Panc1 (cell line): ENCODE results near the gene ATXN1.

Experiments used
- POLR2AphosphoS5 ChIP-seq: IDR thresholded peaks from 2 replicates; pipeline ENCODE4 v1.6.1; 2012; ENCODE audit warnings: mild to moderate bottlenecking, low read depth, low read length, moderate library complexity
- SIN3A ChIP-seq: IDR thresholded peaks from 2 replicates; pipeline ENCODE4 v1.6.1; 2012; ENCODE audit warnings: low read depth, mild to moderate bottlenecking, low read length, moderate library complexity, borderline replicate concordance; ENCODE audit not compliant: insufficient read depth
- TCF7L2 ChIP-seq: IDR thresholded peaks from 2 replicates; pipeline ENCODE4 v1.6.1; 2011; ENCODE audit warnings: mild to moderate bottlenecking, low read depth, low read length, inconsistent platforms
- TF ChIP-seq, protein P1 (sequence below): fragments of 450-650 bp; IDR thresholded peaks from 2 replicates; pipeline ENCODE4 v1.5.1; 2017; ENCODE audit warnings: mild to moderate bottlenecking
- TF ChIP-seq, protein P2 (sequence below), 2 experiments: IDR thresholded peaks; 2 replicates each; pipeline ENCODE4 v1.6.1; 2011 to 2012; ENCODE audit warnings: low read depth in 2 of 2, control low read depth in 1 of 2, low read length in 1 of 2, mild to moderate bottlenecking in 1 of 2, moderate library complexity in 1 of 2; ENCODE audit not compliant: insufficient read depth in 1 of 2

DNA sequence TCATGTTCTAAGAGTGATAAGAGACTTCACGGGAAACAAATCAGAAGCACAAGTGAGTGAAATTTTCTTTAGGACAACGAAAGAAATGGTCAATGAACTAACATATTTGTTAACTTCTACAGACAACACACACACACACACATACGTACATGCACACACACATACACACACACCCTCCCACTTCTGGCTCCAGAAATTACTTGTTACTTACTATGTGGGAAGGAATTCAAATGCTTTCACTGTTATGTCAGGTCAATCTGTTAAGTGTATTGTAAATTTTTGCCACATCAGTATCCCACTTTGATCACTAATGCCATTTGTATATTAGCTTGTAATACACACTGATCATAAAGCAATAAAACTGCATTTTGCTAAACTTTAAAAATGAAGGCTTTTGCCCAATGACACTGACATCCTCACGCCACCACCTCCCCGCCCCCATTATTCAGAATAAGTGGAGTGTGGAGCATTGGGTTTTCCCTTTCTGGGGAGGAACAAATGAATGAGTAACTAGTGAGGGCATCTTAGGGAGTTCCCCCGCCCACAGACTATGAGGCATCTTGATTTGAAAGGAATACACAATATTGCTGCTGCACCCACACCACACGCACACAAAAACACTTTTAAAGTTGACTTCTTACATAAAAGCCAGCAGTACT, 76.2 kb downstream of the ATXN1 start:
- TF ChIP-seq, protein P1, sequence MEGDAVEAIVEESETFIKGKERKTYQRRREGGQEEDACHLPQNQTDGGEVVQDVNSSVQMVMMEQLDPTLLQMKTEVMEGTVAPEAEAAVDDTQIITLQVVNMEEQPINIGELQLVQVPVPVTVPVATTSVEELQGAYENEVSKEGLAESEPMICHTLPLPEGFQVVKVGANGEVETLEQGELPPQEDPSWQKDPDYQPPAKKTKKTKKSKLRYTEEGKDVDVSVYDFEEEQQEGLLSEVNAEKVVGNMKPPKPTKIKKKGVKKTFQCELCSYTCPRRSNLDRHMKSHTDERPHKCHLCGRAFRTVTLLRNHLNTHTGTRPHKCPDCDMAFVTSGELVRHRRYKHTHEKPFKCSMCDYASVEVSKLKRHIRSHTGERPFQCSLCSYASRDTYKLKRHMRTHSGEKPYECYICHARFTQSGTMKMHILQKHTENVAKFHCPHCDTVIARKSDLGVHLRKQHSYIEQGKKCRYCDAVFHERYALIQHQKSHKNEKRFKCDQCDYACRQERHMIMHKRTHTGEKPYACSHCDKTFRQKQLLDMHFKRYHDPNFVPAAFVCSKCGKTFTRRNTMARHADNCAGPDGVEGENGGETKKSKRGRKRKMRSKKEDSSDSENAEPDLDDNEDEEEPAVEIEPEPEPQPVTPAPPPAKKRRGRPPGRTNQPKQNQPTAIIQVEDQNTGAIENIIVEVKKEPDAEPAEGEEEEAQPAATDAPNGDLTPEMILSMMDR = no peak
- TF ChIP-seq SIN3A (no peak), POLR2AphosphoS5 (no peak), TCF7L2 (no peak)
- TF ChIP-seq, protein P2, sequence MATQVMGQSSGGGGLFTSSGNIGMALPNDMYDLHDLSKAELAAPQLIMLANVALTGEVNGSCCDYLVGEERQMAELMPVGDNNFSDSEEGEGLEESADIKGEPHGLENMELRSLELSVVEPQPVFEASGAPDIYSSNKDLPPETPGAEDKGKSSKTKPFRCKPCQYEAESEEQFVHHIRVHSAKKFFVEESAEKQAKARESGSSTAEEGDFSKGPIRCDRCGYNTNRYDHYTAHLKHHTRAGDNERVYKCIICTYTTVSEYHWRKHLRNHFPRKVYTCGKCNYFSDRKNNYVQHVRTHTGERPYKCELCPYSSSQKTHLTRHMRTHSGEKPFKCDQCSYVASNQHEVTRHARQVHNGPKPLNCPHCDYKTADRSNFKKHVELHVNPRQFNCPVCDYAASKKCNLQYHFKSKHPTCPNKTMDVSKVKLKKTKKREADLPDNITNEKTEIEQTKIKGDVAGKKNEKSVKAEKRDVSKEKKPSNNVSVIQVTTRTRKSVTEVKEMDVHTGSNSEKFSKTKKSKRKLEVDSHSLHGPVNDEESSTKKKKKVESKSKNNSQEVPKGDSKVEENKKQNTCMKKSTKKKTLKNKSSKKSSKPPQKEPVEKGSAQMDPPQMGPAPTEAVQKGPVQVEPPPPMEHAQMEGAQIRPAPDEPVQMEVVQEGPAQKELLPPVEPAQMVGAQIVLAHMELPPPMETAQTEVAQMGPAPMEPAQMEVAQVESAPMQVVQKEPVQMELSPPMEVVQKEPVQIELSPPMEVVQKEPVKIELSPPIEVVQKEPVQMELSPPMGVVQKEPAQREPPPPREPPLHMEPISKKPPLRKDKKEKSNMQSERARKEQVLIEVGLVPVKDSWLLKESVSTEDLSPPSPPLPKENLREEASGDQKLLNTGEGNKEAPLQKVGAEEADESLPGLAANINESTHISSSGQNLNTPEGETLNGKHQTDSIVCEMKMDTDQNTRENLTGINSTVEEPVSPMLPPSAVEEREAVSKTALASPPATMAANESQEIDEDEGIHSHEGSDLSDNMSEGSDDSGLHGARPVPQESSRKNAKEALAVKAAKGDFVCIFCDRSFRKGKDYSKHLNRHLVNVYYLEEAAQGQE (IDR thresholded peaks at IDR 0.05; ENCODE audit: insufficient read depth in 1 of 2, low read depth in 2 of 2, low read length in 1 of 2) = no peak
